GM23338 (cell line): ENCODE results near the gene DTNB. TPM values are rescaled to one million over a fixed set of nuclear protein-coding genes. Genes with fewer than 3 reads are reported as not detected.

Source experiments
- CREB1 ChIP-seq: fragments of 250-450 bp; sonication (Bioruptor Pico); IDR thresholded peaks from 2 replicates; pipeline ENCODE4 v1.5.0; 2020; ENCODE audit warnings: low read depth, mild to moderate bottlenecking, moderate library complexity
- CTCF ChIP-seq, 2 experiments: fragments of 200-600 bp in 1 of 2; sonication (generic) in 1 of 2; conservative IDR thresholded peaks; 2 replicates each; pipeline versions ENCODE4 v1.5.1 to v1.6.1; 2016 to 2017; ENCODE audit warnings: antibody characterized with exemption in 2 of 2, low read depth in 2 of 2, mild to moderate bottlenecking in 2 of 2, moderate library complexity in 1 of 2
- ETS1 ChIP-seq: IDR thresholded peaks from 2 replicates; pipeline ENCODE4 v1.6.1; 2016; ENCODE audit warnings: antibody characterized with exemption
- EZH2 ChIP-seq: fragments of 200-600 bp; sonication (generic); IDR thresholded peaks from one replicate; pipeline ENCODE4 v1.8.0; 2017; ENCODE audit warnings: antibody characterized with exemption, mild to moderate bottlenecking, low read depth; ENCODE audit not compliant: unreplicated experiment
- JUNB ChIP-seq: IDR thresholded peaks from one replicate; pipeline ENCODE4 v1.6.1; 2016; ENCODE audit warnings: antibody characterized with exemption; ENCODE audit not compliant: unreplicated experiment
- NANOG ChIP-seq: IDR thresholded peaks from 2 replicates; pipeline ENCODE4 v1.6.1; 2016; ENCODE audit warnings: antibody characterized with exemption, borderline replicate concordance
- STAT1 ChIP-seq: IDR thresholded peaks from one replicate; pipeline ENCODE4 v1.6.1; 2016; ENCODE audit warnings: antibody characterized with exemption; ENCODE audit not compliant: unreplicated experiment
- ZNF114 ChIP-seq: fragments of 250-450 bp; sonication (Bioruptor Pico); IDR thresholded peaks from 2 replicates; pipeline ENCODE4 v1.5.0; 2020; ENCODE audit warnings: mild to moderate bottlenecking, moderate library complexity
- ZNF331 ChIP-seq: fragments of 250-450 bp; sonication (Bioruptor Pico); IDR thresholded peaks from 2 replicates; pipeline ENCODE4 v1.5.0; 2020; ENCODE audit warnings: low read depth, mild to moderate bottlenecking, moderate library complexity
- ZNF462 ChIP-seq: fragments of 250-450 bp; sonication (Bioruptor Pico); IDR thresholded peaks from 2 replicates; pipeline ENCODE4 v1.5.0; 2020; ENCODE audit warnings: mild to moderate bottlenecking, moderate library complexity
- polyA plus RNA-seq: library from polyadenylated mRNA; unstranded; fragments of >200 nt; fragmentation: Nextera tagmentation; extraction: Ambion mirVana; gene quantifications from 2 replicates; pipeline ENCODE4 v1.2.1, GENCODE V29; 2016
- total RNA-seq: library from RNA; depleted of rRNA; stranded (reverse); fragments of >200 nt; shearing (Covaris generic); gene quantifications from 2 replicates; pipeline ENCODE4 v1.2.3, GENCODE V29; 2014

DTNB gene
- total and polyA plus RNA-seq, 2 experiments from 2014 or later = 22.1 to 29.4 TPM

- TF ChIP-seq ZNF462 (CRISPR knock-in tag) = no peak
- no peak for TF ChIP-seq NANOG
- TF ChIP-seq CTCF (conservative IDR thresholded peaks at IDR 0.05; ENCODE audit: low read depth in 2 of 2) = no peak
- TF ChIP-seq ZNF331 = no peak
- no peak for TF ChIP-seq ZNF114 (CRISPR knock-in tag)
- TF ChIP-seq STAT1 = no peak
- no peak for TF ChIP-seq ETS1
- no peak for TF ChIP-seq CREB1 (CRISPR knock-in tag)
- no peak for TF ChIP-seq EZH2
- no peak for TF ChIP-seq JUNB
These were observed 181.3 kb downstream of the DTNB start (continued) for GRCh38 chr2:25491966-25492532.
